ENCODE measurements around the gene STAC3. TPM values are rescaled to one million over a fixed set of nuclear protein-coding genes. Genes with fewer than 3 reads are reported as not detected.
"Not testable (repeated sequence)": the region's sequence is repeated elsewhere in the genome, so short reads cannot be mapped to it uniquely, and the experiment has no call there.

STAC3 gene
- total RNA-seq (1 to 10 TPM in 1 of 2 donors, under 1 TPM in 1; 0.84 to 1.1 TPM), polyA plus RNA-seq (1 to 10 TPM in 1 of 2 donors, under 1 TPM in 1; 0.19 to 1.3 TPM)

DNA sequence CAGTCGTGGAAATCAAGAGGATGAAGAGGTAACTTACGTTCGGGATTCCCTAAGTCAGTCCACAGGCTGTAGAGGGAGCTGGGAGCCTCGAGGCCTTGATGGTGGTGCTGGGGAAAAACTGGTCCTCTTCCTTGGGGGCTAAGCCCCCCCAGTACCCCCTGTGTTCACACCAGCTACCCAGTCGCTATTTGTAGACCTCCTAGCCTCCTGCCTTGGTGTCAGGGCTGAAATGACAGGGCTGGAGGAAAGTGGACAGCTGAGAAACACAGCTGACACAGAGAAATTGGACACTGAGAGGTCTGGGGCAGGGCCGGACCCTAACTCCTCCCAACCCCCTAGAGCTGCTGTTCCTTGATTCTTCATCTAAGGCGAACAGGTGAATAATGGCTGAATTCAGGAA lies at the start of gene STAC3:
Gene STAC3, minus strand, starts transcription at position 232 of the 400 bp plus-strand sequence. CDS start 1,551 bp downstream, outside the sequence.
- TF ChIP-seq RAD21 (IDR thresholded peaks at IDR 0.05) (no peak), RXRA (IDR thresholded peaks at IDR 0.05) (no peak), EGR1 (IDR thresholded peaks at IDR 0.05; ENCODE audit: low read depth in 2 of 2) (no peak)
- H3K36me3 ChIP-seq (ENCODE audit: control insufficient read depth in 4 of 4, insufficient read depth in 3 of 4, low read depth in 1 of 4, low read length in 3 of 4) = peaks cover 2 to 14% (median 7%) of the 10 kb centered on the region in 4 donors
- no peaks in the 10 kb centered on the region for H3K27me3 ChIP-seq (ENCODE audit: control insufficient read depth in 4 of 4, insufficient read depth in 4 of 4, low read length in 3 of 4)
- 89% methylated on average over 7 of the region's 7 CpGs for WGBS
- no peak within 1 kb of the TSS for H3K27ac ChIP-seq (ENCODE audit: low read depth in 1 of 2, low read length in 2 of 2)
- H3K4me3 ChIP-seq (ENCODE audit: low read depth in 1 of 3, low read length in 3 of 3) = no peak within 1 kb of the TSS
- no peaks in the 10 kb centered on the region for H3K9me3 ChIP-seq (ENCODE audit: control insufficient read depth in 4 of 4, low read length in 3 of 4)
- H3K4me1 ChIP-seq (ENCODE audit: control insufficient read depth in 4 of 4, insufficient read depth in 4 of 4, low read length in 3 of 4) = no peaks in the 10 kb centered on the region
- no peak for DNase-seq (ENCODE audit: low spot score)
- H3K9ac ChIP-seq (ENCODE audit: low read depth in 1 of 2, low read length in 2 of 2) = no peak within 1 kb of the TSS

DNA sequence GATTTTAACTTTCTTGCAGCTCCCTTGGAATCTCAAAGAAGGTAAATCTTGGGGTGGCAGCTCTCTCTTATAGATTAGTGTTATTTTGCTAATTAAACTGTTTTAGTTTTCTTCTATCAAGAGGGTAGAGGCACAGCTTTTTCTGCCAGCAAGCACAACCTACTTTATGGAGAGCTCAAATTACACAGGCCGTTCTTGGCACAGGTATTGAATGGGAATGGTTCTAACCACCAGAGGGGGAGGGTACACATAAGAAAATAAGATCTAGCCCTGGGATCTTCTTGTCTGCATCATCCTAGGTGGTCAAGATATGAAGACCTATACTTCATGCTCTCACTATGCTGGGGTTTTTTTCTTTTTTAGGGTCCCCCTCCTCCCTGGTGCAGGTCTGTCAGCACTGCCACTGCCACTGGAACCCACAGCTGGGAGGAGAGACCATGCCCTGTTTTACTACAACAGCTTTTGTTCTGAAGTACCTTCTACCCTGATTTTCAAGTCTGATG lies 48.6 kb upstream of the STAC3 start:
- no peaks in the 10 kb centered on the region for H3K4me1 ChIP-seq (ENCODE audit: control insufficient read depth in 4 of 4, insufficient read depth in 4 of 4, low read length in 3 of 4)
- WGBS = 78% methylated on average over 1 of the region's 1 CpG

DNA sequence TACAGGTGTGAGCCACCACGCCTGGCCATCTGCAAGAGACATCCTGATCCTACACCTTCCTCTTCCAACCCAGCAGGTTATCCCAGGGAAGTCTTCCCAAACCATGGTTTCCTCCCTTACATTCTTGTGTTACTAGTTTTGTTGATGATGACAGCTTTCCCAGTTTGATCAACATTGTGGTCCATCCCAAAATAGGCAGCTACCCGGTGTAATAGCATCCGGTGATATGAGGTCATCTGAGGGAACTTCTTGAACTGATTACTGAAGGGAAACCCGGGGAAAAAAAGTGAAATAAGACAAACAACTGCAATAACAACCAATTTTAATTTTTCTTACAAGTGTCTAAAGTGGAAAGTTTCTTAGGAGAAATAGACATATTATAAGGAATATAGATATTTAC lies 45.3 kb upstream of the STAC3 start:
- H3K4me1 ChIP-seq (ENCODE audit: control insufficient read depth in 4 of 4, insufficient read depth in 4 of 4, low read length in 3 of 4) = no peaks in the 10 kb centered on the region
- H3K9me3 ChIP-seq (ENCODE audit: control insufficient read depth in 4 of 4, low read length in 3 of 4) = no peaks in the 10 kb centered on the region
- H3K27me3 ChIP-seq (ENCODE audit: control insufficient read depth in 4 of 4, insufficient read depth in 4 of 4, low read length in 3 of 4) = no peaks in the 10 kb centered on the region
- H3K9ac ChIP-seq (ENCODE audit: low read depth in 1 of 2, low read length in 2 of 2) = no peak overlapping the region
- peaks cover 11 to 82% (median 62%) of the 10 kb centered on the region in 4 donors for H3K36me3 ChIP-seq (ENCODE audit: control insufficient read depth in 4 of 4, insufficient read depth in 3 of 4, low read depth in 1 of 4, low read length in 3 of 4)
- H3K27ac ChIP-seq (ENCODE audit: low read depth in 1 of 2, low read length in 2 of 2) = no peak overlapping the region
- no peak overlapping the region for H3K4me3 ChIP-seq (ENCODE audit: low read depth in 1 of 3, low read length in 3 of 3)
- WGBS = 88% methylated on average over 4 of the region's 4 CpGs
- DNase-seq (ENCODE audit: low spot score) = no peak
- TF ChIP-seq, protein P1, sequence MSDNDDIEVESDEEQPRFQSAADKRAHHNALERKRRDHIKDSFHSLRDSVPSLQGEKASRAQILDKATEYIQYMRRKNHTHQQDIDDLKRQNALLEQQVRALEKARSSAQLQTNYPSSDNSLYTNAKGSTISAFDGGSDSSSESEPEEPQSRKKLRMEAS (IDR thresholded peaks at IDR 0.05) = no peak
- TF ChIP-seq RXRA (IDR thresholded peaks at IDR 0.05) (no peak), RAD21 (IDR thresholded peaks at IDR 0.05) (no peak), NR2F2 (IDR thresholded peaks at IDR 0.05) (no peak), GABPA (IDR thresholded peaks at IDR 0.05 in 1 of 2, conservative IDR thresholded peaks at IDR 0.05 in 1 of 2) (no peak), YY1 (IDR thresholded peaks at IDR 0.05) (no peak), JUND (IDR thresholded peaks at IDR 0.05) (no peak), HNF4G (IDR thresholded peaks at IDR 0.05) (no peak), EGR1 (IDR thresholded peaks at IDR 0.05; ENCODE audit: low read depth in 2 of 2) (no peak), HNF4A (conservative IDR thresholded peaks at IDR 0.05) (no peak)
- TF ChIP-seq, protein P2, sequence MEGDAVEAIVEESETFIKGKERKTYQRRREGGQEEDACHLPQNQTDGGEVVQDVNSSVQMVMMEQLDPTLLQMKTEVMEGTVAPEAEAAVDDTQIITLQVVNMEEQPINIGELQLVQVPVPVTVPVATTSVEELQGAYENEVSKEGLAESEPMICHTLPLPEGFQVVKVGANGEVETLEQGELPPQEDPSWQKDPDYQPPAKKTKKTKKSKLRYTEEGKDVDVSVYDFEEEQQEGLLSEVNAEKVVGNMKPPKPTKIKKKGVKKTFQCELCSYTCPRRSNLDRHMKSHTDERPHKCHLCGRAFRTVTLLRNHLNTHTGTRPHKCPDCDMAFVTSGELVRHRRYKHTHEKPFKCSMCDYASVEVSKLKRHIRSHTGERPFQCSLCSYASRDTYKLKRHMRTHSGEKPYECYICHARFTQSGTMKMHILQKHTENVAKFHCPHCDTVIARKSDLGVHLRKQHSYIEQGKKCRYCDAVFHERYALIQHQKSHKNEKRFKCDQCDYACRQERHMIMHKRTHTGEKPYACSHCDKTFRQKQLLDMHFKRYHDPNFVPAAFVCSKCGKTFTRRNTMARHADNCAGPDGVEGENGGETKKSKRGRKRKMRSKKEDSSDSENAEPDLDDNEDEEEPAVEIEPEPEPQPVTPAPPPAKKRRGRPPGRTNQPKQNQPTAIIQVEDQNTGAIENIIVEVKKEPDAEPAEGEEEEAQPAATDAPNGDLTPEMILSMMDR (IDR thresholded peaks at IDR 0.05; ENCODE audit: low read depth, low read length, missing input control) = no peak
- TF ChIP-seq, protein P3, sequence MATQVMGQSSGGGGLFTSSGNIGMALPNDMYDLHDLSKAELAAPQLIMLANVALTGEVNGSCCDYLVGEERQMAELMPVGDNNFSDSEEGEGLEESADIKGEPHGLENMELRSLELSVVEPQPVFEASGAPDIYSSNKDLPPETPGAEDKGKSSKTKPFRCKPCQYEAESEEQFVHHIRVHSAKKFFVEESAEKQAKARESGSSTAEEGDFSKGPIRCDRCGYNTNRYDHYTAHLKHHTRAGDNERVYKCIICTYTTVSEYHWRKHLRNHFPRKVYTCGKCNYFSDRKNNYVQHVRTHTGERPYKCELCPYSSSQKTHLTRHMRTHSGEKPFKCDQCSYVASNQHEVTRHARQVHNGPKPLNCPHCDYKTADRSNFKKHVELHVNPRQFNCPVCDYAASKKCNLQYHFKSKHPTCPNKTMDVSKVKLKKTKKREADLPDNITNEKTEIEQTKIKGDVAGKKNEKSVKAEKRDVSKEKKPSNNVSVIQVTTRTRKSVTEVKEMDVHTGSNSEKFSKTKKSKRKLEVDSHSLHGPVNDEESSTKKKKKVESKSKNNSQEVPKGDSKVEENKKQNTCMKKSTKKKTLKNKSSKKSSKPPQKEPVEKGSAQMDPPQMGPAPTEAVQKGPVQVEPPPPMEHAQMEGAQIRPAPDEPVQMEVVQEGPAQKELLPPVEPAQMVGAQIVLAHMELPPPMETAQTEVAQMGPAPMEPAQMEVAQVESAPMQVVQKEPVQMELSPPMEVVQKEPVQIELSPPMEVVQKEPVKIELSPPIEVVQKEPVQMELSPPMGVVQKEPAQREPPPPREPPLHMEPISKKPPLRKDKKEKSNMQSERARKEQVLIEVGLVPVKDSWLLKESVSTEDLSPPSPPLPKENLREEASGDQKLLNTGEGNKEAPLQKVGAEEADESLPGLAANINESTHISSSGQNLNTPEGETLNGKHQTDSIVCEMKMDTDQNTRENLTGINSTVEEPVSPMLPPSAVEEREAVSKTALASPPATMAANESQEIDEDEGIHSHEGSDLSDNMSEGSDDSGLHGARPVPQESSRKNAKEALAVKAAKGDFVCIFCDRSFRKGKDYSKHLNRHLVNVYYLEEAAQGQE (IDR thresholded peaks at IDR 0.05) = no peak

More for the DNA sequence above, 48.6 kb upstream of the STAC3 start:
- no peak overlapping the region for H3K27ac ChIP-seq (ENCODE audit: low read depth in 1 of 2, low read length in 2 of 2)
- H3K27me3 ChIP-seq (ENCODE audit: control insufficient read depth in 4 of 4, insufficient read depth in 4 of 4, low read length in 3 of 4) = no peaks in the 10 kb centered on the region
- H3K9me3 ChIP-seq (ENCODE audit: control insufficient read depth in 4 of 4, low read length in 3 of 4) = no peaks in the 10 kb centered on the region
- DNase-seq (ENCODE audit: low spot score) = no peak
- no peak for TF ChIP-seq YY1 (IDR thresholded peaks at IDR 0.05)
- TF ChIP-seq RAD21 (IDR thresholded peaks at IDR 0.05) = no peak
- TF ChIP-seq JUND (IDR thresholded peaks at IDR 0.05) = no peak
- TF ChIP-seq, protein P4, sequence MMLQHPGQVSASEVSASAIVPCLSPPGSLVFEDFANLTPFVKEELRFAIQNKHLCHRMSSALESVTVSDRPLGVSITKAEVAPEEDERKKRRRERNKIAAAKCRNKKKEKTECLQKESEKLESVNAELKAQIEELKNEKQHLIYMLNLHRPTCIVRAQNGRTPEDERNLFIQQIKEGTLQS (IDR thresholded peaks at IDR 0.05) = no peak
- no peak for TF ChIP-seq TAF1 (conservative IDR thresholded peaks at IDR 0.05)
- TF ChIP-seq RXRA (IDR thresholded peaks at IDR 0.05) = no peak
- TF ChIP-seq FOXA1 (IDR thresholded peaks at IDR 0.05) = no peak
- TF ChIP-seq HNF4G (IDR thresholded peaks at IDR 0.05) = no peak
- TF ChIP-seq EGR1 (IDR thresholded peaks at IDR 0.05; ENCODE audit: low read depth in 2 of 2) = no peak
- TF ChIP-seq GABPA (IDR thresholded peaks at IDR 0.05 in 1 of 2, conservative IDR thresholded peaks at IDR 0.05 in 1 of 2) = no peak
- TF ChIP-seq SP1 (IDR thresholded peaks at IDR 0.05) = no peak
- H3K9ac ChIP-seq (ENCODE audit: low read depth in 1 of 2, low read length in 2 of 2) = no peak overlapping the region
- H3K36me3 ChIP-seq (ENCODE audit: control insufficient read depth in 4 of 4, insufficient read depth in 3 of 4, low read depth in 1 of 4, low read length in 3 of 4) = peaks cover 13 to 78% (median 45%) of the 10 kb centered on the region in 4 donors
- H3K4me3 ChIP-seq (ENCODE audit: low read depth in 1 of 3, low read length in 3 of 3) = no peak overlapping the region

DNA sequence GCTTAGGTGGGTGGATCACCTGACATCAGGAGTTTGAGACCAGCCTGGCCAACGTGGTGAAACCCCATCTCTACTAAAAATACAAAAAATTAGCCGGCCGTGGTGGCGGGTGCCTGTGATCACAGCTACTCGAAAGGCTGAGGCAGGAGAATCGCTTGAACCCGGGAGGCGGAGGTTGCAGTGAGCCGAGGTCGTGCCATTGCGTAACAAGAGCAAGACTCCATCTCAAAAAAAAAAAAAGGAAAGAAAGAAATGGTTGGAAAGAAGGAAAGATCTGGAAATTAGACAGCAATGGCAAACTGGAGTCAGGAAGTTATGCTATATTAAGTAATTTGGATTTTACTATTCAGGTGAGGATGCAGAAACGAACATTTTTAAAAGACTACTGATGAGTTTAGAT lies 31.1 kb upstream of the STAC3 start:
- H3K27me3 ChIP-seq (ENCODE audit: control insufficient read depth in 4 of 4, insufficient read depth in 4 of 4, low read length in 3 of 4); H3K4me1 ChIP-seq (ENCODE audit: control insufficient read depth in 4 of 4, insufficient read depth in 4 of 4, low read length in 3 of 4); H3K4me3 ChIP-seq (ENCODE audit: low read depth in 1 of 3, low read length in 3 of 3); H3K9ac ChIP-seq (ENCODE audit: low read depth in 1 of 2, low read length in 2 of 2); H3K27ac ChIP-seq (ENCODE audit: low read depth in 1 of 2, low read length in 2 of 2); H3K9me3 ChIP-seq (ENCODE audit: control insufficient read depth in 4 of 4, low read length in 3 of 4); DNase-seq (ENCODE audit: low spot score): not testable (repeated sequence)
- H3K36me3 ChIP-seq (ENCODE audit: control insufficient read depth in 4 of 4, insufficient read depth in 3 of 4, low read depth in 1 of 4, low read length in 3 of 4) = peaks cover 2 to 61% (median 53%) of the 10 kb centered on the region in 4 donors
- 87% methylated on average over 12 of the region's 12 CpGs for WGBS
